Parathyroid adenoma (tissue), 2 donors: Measurements from ENCODE around the gene KAT2B.

Experiments
- H2AFZ ChIP-seq: fragments of 300-600 bp; sonication (generic); one replicate; pipeline ENCODE4 v1.7.0; 2017; ENCODE audit warnings: antibody characterized with exemption, mild to moderate bottlenecking
- H3K27ac ChIP-seq: fragments of 300-600 bp; sonication (generic); one replicate; pipeline ENCODE4 v1.7.0; 2017
- H3K27me3 ChIP-seq: fragments of 300-600 bp; sonication (generic); one replicate; pipeline ENCODE4 v1.7.0; 2017; ENCODE audit warnings: low read length; ENCODE audit not compliant: control insufficient read depth, insufficient read depth
- H3K36me3 ChIP-seq: fragments of 300-600 bp; sonication (generic); one replicate; pipeline ENCODE4 v1.7.0; 2017; ENCODE audit warnings: low read length; ENCODE audit not compliant: control insufficient read depth, insufficient read depth
- H3K4me1 ChIP-seq: fragments of 300-600 bp; sonication (generic); one replicate; pipeline ENCODE4 v1.7.0; 2017; ENCODE audit warnings: control low read depth
- H3K4me2 ChIP-seq: fragments of 300-600 bp; sonication (generic); one replicate; pipeline ENCODE4 v1.7.0; 2017; ENCODE audit warnings: low read length
- H3K4me3 ChIP-seq: fragments of 300-600 bp; sonication (generic); one replicate; pipeline ENCODE4 v1.7.0; 2017; ENCODE audit warnings: low read depth, low read length
- H3K79me2 ChIP-seq: fragments of 300-600 bp; sonication (generic); one replicate; pipeline ENCODE4 v1.7.0; 2017; ENCODE audit warnings: control low read depth
- H3K9ac ChIP-seq: fragments of 300-600 bp; sonication (generic); one replicate; pipeline ENCODE4 v1.7.0; 2017; ENCODE audit warnings: mild to moderate bottlenecking
- H3K9me3 ChIP-seq: fragments of 300-600 bp; sonication (generic); one replicate; pipeline ENCODE4 v1.7.0; 2017; ENCODE audit warnings: low read length; ENCODE audit not compliant: control insufficient read depth
- CTCF ChIP-seq: fragments of 300-600 bp; sonication (generic); IDR thresholded peaks from one replicate; pipeline ENCODE4 v1.7.0; 2017; ENCODE audit warnings: antibody characterized with exemption, mild to moderate bottlenecking
- donor health status: primary hyperparathyroidism.

The KAT2B gene

GRCh38 chr3:20125897-20126296 is 85.7 kb downstream of the KAT2B start:
- no peak for TF ChIP-seq CTCF
- Histone ChIP-seq H3K79me2 (no peaks in the 10 kb centered on the region), H3K27ac (no peak overlapping the region), H3K27me3 (no peaks in the 10 kb centered on the region), H2AFZ (no peak overlapping the region), H3K4me3 (no peak overlapping the region), H3K36me3 (no peaks in the 10 kb centered on the region), H3K4me2 (no peak overlapping the region), H3K9me3 (no peaks in the 10 kb centered on the region), H3K4me1 (no peaks in the 10 kb centered on the region), H3K9ac (no peak overlapping the region)

GRCh38 chr3:20128358-20128757 is 88.1 kb downstream of the KAT2B start:
- H3K27me3 ChIP-seq: no peaks in the 10 kb centered on the region
- H3K27ac ChIP-seq: no peak overlapping the region
- TF ChIP-seq CTCF: no peak
- H3K9ac ChIP-seq: no peak overlapping the region
- H3K4me2 ChIP-seq: no peak overlapping the region
- no peaks in the 10 kb centered on the region for H3K9me3 ChIP-seq
- H3K4me1 ChIP-seq: no peaks in the 10 kb centered on the region
- no peaks in the 10 kb centered on the region for H3K79me2 ChIP-seq
- no peak overlapping the region for H2AFZ ChIP-seq
- no peak overlapping the region for H3K4me3 ChIP-seq
- no peaks in the 10 kb centered on the region for H3K36me3 ChIP-seq

GRCh38 chr3:20130106-20130505 is 89.9 kb downstream of the KAT2B start:
- no peak overlapping the region for H3K27ac ChIP-seq
- H3K9me3 ChIP-seq: no peaks in the 10 kb centered on the region
- H3K27me3 ChIP-seq: no peaks in the 10 kb centered on the region
- H3K36me3 ChIP-seq: no peaks in the 10 kb centered on the region
- no peak overlapping the region for H3K9ac ChIP-seq
- no peaks in the 10 kb centered on the region for H3K4me1 ChIP-seq
- no peak overlapping the region for H3K4me3 ChIP-seq
- H3K79me2 ChIP-seq: no peaks in the 10 kb centered on the region
- no peak for TF ChIP-seq CTCF
- H3K4me2 ChIP-seq: no peak overlapping the region
- no peak overlapping the region for H2AFZ ChIP-seq

- H3K4me1 ChIP-seq: no peaks in the 10 kb centered on the region
- no peak overlapping the region for H3K27ac ChIP-seq
- no peak for TF ChIP-seq CTCF
- no peak overlapping the region for H3K4me2 ChIP-seq
- no peaks in the 10 kb centered on the region for H3K36me3 ChIP-seq
- no peaks in the 10 kb centered on the region for H3K79me2 ChIP-seq
- no peak overlapping the region for H3K4me3 ChIP-seq
- no peak overlapping the region for H2AFZ ChIP-seq
- no peaks in the 10 kb centered on the region for H3K27me3 ChIP-seq
- H3K9ac ChIP-seq: no peak overlapping the region
- H3K9me3 ChIP-seq: no peaks in the 10 kb centered on the region
Observed at GRCh38 chr3:20136231-20136630, 96.0 kb downstream of the KAT2B start.

GRCh38 chr3:20137647-20138046 is 97.4 kb downstream of the KAT2B start:
- no peaks in the 10 kb centered on the region for H3K79me2 ChIP-seq
- no peak overlapping the region for H2AFZ ChIP-seq
- H3K36me3 ChIP-seq: no peaks in the 10 kb centered on the region
- no peak overlapping the region for H3K4me2 ChIP-seq
- no peaks in the 10 kb centered on the region for H3K4me1 ChIP-seq
- no peaks in the 10 kb centered on the region for H3K9me3 ChIP-seq
- no peaks in the 10 kb centered on the region for H3K27me3 ChIP-seq
- no peak overlapping the region for H3K9ac ChIP-seq
- no peak overlapping the region for H3K4me3 ChIP-seq
- H3K27ac ChIP-seq: no peak overlapping the region
- no peak for TF ChIP-seq CTCF
